GM19240 (cell line): ENCODE data around the gene FZD10.

Experiments used
- DNase-seq: peaks from one replicate; pipeline ENCODE4 v3.0.0; 2011; ENCODE audit warnings: low spot score; ENCODE audit not compliant: insufficient read length

FZD10 gene

DNA sequence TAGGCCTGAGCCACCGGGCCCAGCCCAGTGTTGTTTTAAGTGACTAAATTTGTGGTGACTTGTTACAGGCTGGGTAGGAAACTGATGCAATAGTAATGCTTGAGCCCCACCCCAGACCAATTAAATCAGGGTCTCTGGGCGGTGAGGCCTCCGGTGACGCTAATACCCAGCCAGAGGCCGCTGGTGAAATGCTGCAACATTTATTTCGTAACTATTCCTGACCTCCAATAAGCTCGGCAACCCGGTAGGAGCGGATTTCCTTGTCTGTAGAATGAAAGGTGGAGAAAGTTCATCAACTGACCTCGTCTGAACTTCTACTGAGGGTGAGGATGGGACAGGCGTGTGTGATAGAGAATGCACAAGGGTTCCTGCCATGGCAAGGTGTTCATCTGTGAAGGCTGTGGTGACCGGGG lies 42.3 kb downstream of the FZD10 start:
- no peak for DNase-seq

GRCh38 chr12:130205495-130205894 lies 43.2 kb downstream of the FZD10 start:
- DNase-seq, result no peak

GRCh38 chr12:130212384-130212989 lies 50.2 kb downstream of the FZD10 start:
- no peak for DNase-seq

DNA sequence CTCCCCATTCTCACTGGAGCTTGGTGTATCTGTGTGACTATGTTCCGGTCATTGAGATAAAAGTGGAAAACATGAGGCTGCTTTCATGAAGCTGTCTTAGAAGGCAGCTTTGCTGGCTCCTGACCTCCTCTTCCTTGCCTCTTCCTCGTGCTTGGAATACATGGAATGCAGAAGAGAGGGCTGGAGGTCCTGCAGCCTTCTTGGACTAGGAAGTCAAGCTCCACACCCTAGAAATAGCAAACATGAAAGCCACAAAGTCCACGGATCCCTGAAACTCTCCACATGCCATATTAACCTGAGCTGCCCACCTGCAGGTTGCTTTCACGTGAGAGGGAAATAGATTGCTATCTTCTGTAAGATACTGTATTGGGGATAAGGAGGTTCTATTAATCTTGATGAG lies 51.0 kb downstream of the FZD10 start:
- no peak for DNase-seq

GRCh38 chr12:130214686-130215395 lies 52.6 kb downstream of the FZD10 start:
- DNase-seq, result no peak
